PC-9 (cell line): ENCODE measurements around the gene HELZ2. TPM values are rescaled to one million over a fixed set of nuclear protein-coding genes. Genes with fewer than 3 reads are reported as not detected.

ENCODE experiments used
- BruUV-seq: library from RNA; stranded (reverse); fragments of 400-500 nt; replicated peaks from 2 replicates; lab custom pipeline; 2021; lab: Mats Ljungman, UMichigan
- CTCF ChIA-PET: fragments of 300-600 bp; sonication (Branson Sonifier 250); formaldehyde crosslinking; loops from one replicate; lab custom pipeline; 2022; ENCODE audit warnings: antibody characterized with exemption; lab: Charles Lee
- POLR2A ChIA-PET: fragments of 300-600 bp; sonication (Branson Sonifier 250); formaldehyde crosslinking; loops from one replicate; lab custom pipeline; 2022; ENCODE audit warnings: antibody characterized with exemption; ENCODE audit not compliant: unreplicated experiment; lab: Charles Lee
- DNase-seq, 2 experiments: peaks; one replicate each; pipeline versions ENCODE4 v3.0.0 to v3.0.0-alpha.2; 2015 to 2022; ENCODE audit warnings: mixed read lengths in 1 of 2
- H2AFZ ChIP-seq: fragments of 200-600 bp; sonication (generic); 2 replicates; pipeline ENCODE4 v1.8.1; 2017; ENCODE audit warnings: antibody characterized with exemption
- H3F3A ChIP-seq: fragments of 200-600 bp; sonication (generic); 2 replicates; pipeline ENCODE4 v1.8.1; 2017; ENCODE audit warnings: antibody characterized with exemption, mild to moderate bottlenecking, low read depth; ENCODE audit not compliant: insufficient read depth
- H3K27ac ChIP-seq: fragments of 200-600 bp; sonication (generic); 2 replicates; pipeline ENCODE4 v1.6.1; 2016; ENCODE audit warnings: mixed run types
- H3K27me3 ChIP-seq: fragments of 200-600 bp; sonication (generic); 2 replicates; pipeline ENCODE4 v1.6.1; 2016; ENCODE audit warnings: low read depth, mixed run types; ENCODE audit not compliant: insufficient read depth
- H3K36me3 ChIP-seq: fragments of 200-600 bp; sonication (generic); 2 replicates; pipeline ENCODE4 v1.6.1; 2016; ENCODE audit warnings: low read depth, mixed run types
- H3K4me1 ChIP-seq: fragments of 200-600 bp; sonication (generic); replicated peaks from 2 replicates; pipeline ENCODE4 v1.6.1; 2016; ENCODE audit warnings: mixed run types; ENCODE audit not compliant: insufficient read depth
- H3K4me2 ChIP-seq: fragments of 200-600 bp; sonication (generic); 2 replicates; pipeline ENCODE4 v1.6.1; 2017; ENCODE audit warnings: mixed run types
- H3K4me3 ChIP-seq: fragments of 200-600 bp; sonication (generic); 2 replicates; pipeline ENCODE4 v1.6.1; 2016; ENCODE audit warnings: mixed run types
- H3K79me2 ChIP-seq: fragments of 200-600 bp; sonication (generic); 2 replicates; pipeline ENCODE4 v1.6.1; 2017; ENCODE audit warnings: low read depth, mixed run types
- H3K9me2 ChIP-seq: fragments of 200-600 bp; sonication (generic); 2 replicates; pipeline ENCODE4 v1.8.1; 2017; ENCODE audit warnings: mild to moderate bottlenecking; ENCODE audit not compliant: insufficient read depth
- H3K9me3 ChIP-seq: fragments of 200-600 bp; sonication (generic); 2 replicates; pipeline ENCODE4 v1.8.1; 2016; ENCODE audit warnings: low read depth; ENCODE audit not compliant: insufficient read depth
- H4K20me1 ChIP-seq: fragments of 200-600 bp; sonication (generic); 2 replicates; pipeline ENCODE4 v1.8.1; 2017; ENCODE audit not compliant: insufficient read depth
- EZH2 ChIP-seq: fragments of 200-600 bp; sonication (generic); IDR thresholded peaks from 2 replicates; pipeline ENCODE4 v1.8.0; 2017; ENCODE audit warnings: antibody characterized with exemption, low read depth
- intact Hi-C: fragments of 100-400 bp; cut with micrococcal nuclease; formaldehyde crosslinking; loops from one replicate; pipeline ENCODE4 v1.10.0; 2022; ENCODE audit not compliant: unreplicated experiment
- total RNA-seq: library from RNA; stranded (reverse); gene quantifications from 2 replicates; pipeline ENCODE4 v1.2.3, GENCODE V29; 2021
- TF ChIP-seq, protein P1 (sequence below): fragments of 200-600 bp; sonication (generic); conservative IDR thresholded peaks from 2 replicates; pipeline ENCODE4 v1.6.1; 2017; ENCODE audit warnings: mixed run types, antibody characterized with exemption, mild to moderate bottlenecking, moderate library complexity

HELZ2 gene
- total RNA-seq, 1 experiment from 2014 or later = 33.7 TPM

DNA sequence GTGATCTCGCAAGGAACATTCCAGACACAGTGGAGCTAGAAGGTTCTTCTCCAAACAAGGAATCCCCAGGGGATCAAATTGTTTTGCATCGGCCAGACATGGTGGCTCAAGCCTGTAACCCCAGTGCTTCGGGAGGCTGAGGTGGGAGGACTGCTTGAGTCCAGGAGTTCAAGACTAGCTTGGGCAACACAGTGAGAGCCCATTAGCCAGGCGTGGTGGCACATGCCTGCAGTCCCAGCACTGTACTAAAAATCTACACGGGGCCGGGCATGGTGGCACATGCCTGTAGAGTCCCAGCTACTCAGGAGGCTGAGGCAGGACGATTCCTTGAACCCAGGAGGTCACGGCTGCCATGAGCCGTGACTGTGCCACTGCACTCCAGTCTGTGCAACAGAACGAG is 37.6 kb upstream of the HELZ2 start:
- H3K27me3 ChIP-seq = no peaks in the 10 kb centered on the region
- ChIA-PET CTCF (no interaction called here), POLR2A (no interaction called here)
- no peak overlapping the region for H3K4me3 ChIP-seq
- H3F3A ChIP-seq = no peaks in the 10 kb centered on the region; the same call in 1 of the 2 replicates
- no peak for DNase-seq
- no TSS peak for BruUV-seq
- no peaks in the 10 kb centered on the region for H3K9me2 ChIP-seq
- 0 out of 2 replicates have a peak, but pooled peaks cover 3% of the 10 kb centered on the region for H3K36me3 ChIP-seq
- no peak for TF ChIP-seq EZH2
- TF ChIP-seq, protein P1, sequence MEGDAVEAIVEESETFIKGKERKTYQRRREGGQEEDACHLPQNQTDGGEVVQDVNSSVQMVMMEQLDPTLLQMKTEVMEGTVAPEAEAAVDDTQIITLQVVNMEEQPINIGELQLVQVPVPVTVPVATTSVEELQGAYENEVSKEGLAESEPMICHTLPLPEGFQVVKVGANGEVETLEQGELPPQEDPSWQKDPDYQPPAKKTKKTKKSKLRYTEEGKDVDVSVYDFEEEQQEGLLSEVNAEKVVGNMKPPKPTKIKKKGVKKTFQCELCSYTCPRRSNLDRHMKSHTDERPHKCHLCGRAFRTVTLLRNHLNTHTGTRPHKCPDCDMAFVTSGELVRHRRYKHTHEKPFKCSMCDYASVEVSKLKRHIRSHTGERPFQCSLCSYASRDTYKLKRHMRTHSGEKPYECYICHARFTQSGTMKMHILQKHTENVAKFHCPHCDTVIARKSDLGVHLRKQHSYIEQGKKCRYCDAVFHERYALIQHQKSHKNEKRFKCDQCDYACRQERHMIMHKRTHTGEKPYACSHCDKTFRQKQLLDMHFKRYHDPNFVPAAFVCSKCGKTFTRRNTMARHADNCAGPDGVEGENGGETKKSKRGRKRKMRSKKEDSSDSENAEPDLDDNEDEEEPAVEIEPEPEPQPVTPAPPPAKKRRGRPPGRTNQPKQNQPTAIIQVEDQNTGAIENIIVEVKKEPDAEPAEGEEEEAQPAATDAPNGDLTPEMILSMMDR = no peak
- H3K79me2 ChIP-seq = peaks cover 34% of the 10 kb centered on the region
- H3K9me3 ChIP-seq = no peaks in the 10 kb centered on the region
- no peaks in the 10 kb centered on the region for H3K4me1 ChIP-seq
- H3K4me2 ChIP-seq = no peak overlapping the region
- intact Hi-C loops = no loop called here
- H2AFZ ChIP-seq = no peak overlapping the region
- no peak overlapping the region for H3K27ac ChIP-seq
- peaks cover 17% of the 10 kb centered on the region for H4K20me1 ChIP-seq

DNA sequence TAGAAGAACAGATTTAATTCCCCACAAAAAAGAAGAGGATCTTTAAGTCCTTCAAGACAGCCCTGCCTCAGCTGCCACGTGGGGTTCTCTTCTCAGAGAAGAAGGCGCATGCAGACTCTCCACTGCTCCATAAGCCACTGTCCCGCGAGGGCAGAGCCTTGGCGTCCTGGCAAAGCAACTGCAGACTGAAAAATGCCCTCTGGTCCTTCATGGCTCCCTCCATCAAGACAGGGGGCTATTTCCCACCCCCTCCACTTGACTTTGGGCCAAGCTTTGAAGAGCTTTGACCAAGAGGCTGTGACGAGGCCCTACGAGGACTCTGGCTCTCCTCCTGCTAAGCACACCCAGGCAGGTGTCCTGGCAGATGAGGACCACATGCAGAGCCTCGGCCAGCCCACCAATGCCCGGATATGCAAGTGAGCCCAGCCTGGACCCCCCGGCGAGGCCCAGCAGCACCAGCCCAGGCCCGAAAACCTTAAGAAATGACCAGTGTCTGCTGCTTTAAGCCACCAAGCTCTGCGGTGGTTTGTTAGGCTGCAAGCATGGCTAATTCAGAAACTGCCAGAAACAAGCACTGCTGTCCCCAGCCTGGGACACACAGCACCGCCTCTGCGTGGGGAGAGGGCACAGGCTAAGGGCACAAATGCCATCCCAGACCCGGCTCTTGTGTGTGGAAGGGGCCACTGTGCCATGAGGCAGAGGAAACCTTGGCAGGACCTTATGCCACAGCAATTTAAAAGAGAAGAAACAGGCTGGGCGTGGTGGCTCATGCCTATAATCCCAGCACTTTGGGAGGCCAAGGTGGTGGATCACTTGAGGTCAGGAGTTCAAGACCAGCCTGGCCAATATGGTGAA is 36.8 kb upstream of the HELZ2 start:
- no TSS peak for BruUV-seq
- Histone ChIP-seq H4K20me1 (peaks cover 17% of the 10 kb centered on the region), H3K27ac (no peak overlapping the region), H3K9me2 (no peaks in the 10 kb centered on the region), H3F3A (no peaks in the 10 kb centered on the region; the same call in 1 of the 2 replicates), H3K9me3 (no peaks in the 10 kb centered on the region), H3K4me3 (no peak overlapping the region), H2AFZ (no peak overlapping the region), H3K27me3 (no peaks in the 10 kb centered on the region), H3K36me3 (0 out of 2 replicates have a peak, but pooled peaks cover 3% of the 10 kb centered on the region), H3K4me2 (no peak overlapping the region), H3K4me1 (no peaks in the 10 kb centered on the region), H3K79me2 (peaks cover 34% of the 10 kb centered on the region)
- ChIA-PET POLR2A (no interaction called here), CTCF (no interaction called here)
- TF ChIP-seq, protein P1 = no peak
- no peak for TF ChIP-seq EZH2
- DNase-seq = no peak
- intact Hi-C loops = no loop called here

DNA sequence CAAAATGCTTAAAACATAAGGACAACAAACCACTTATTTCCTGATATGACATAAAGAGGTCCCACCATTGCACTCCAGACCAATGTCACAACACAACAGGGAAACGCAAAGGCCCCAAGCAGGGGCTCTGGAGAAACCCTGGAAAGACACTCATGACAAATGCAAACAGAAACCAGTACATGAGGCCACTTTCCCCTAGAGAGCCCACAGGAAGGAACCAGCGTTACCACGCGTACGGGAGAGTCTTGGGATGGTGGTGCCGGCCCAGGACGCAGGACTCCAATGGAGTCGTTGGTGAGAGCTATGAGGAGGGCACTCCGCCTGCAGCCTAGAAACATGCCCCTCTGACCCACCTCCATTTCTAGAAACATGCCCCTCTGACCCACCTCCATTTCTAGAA is 32.6 kb upstream of the HELZ2 start:
- Histone ChIP-seq H3K9me3 (no peaks in the 10 kb centered on the region), H3K4me2 (no peak overlapping the region), H3K79me2 (peaks cover 13% of the 10 kb centered on the region), H3K9me2 (no peaks in the 10 kb centered on the region), H4K20me1 (peaks cover 7% of the 10 kb centered on the region; the same call in 1 of the 2 replicates), H2AFZ (no peak overlapping the region), H3K4me3 (no peak overlapping the region), H3K27me3 (no peaks in the 10 kb centered on the region), H3K4me1 (no peaks in the 10 kb centered on the region), H3F3A (no peaks in the 10 kb centered on the region; the same call in 1 of the 2 replicates), H3K27ac (no peak overlapping the region), H3K36me3 (0 out of 2 replicates have a peak, but pooled peaks cover 8% of the 10 kb centered on the region)
- POLR2A ChIA-PET = no interaction called here
- BruUV-seq = no TSS peak
- TF ChIP-seq, protein P1 = no peak
- TF ChIP-seq EZH2 = no peak
- CTCF ChIA-PET = no interaction called here
- intact Hi-C loops = no loop called here
- DNase-seq = no peak
